Activated CD8-positive, alpha-beta memory T cell treated with anti-CD3 and anti-CD28 coated beads for 1 hour (primary cell): ENCODE measurements around the gene CCDC157.

ENCODE experiments used
- DNase-seq, 2 donors: peaks; one replicate each; pipeline ENCODE4 v3.0.0-alpha.2; 2020; ENCODE audit warnings: low read depth in 1 of 2; ENCODE audit errors: extremely low read depth in 1 of 2

The CCDC157 gene

GRCh38 chr22:30356449-30357235, at the start of gene CCDC157, which contains the start of gene SF3A1:
CCDC157 (plus strand) TSS chr22:30357007; CDS start chr22:30366001, 8,994 bp downstream.
SF3A1 (minus strand) TSS chr22:30356894; CDS start chr22:30356792, 102 bp downstream.
- peak; percentile 60 to 82 for DNase-seq

GRCh38 chr22:30307041-30307574, 49.7 kb upstream of the CCDC157 start:
- DNase-seq, result no peak

- no peak for DNase-seq
These were observed 48.7 kb upstream of the CCDC157 start for GRCh38 chr22:30308093-30308492.

DNA sequence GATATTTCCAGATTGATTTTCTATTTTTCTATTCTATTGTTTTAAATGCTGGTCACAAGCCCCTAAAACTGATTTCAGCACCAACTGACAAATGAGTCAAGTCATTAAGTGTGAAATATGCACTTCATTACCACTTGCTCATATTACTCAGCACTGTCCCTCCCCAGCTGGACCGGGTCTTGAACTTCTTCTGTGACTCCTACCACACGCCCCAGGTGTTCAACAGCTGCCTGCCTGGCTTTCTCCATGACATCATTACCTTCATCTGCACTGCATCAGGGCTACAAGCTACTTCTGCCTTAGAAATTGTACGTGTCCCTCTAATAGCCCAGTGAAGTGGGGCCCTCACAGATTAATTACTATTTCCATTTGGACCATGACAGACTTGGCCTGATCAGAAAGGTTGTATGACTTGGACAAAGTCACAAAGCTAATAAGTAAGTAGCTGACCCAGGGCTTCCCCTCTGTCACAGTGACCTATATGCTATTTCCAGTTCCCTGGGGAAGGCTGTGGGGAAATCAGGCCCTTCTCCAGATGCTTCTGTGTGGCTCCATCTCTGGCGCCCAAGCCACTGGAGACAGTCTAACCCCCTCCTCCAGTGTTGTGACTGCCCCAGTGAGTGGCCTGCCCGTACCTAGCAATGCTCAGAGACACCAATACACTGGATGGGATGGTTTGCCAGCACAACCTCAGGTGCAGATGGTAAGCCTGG, 48.1 kb upstream of the CCDC157 start:
- no peak for DNase-seq

DNA sequence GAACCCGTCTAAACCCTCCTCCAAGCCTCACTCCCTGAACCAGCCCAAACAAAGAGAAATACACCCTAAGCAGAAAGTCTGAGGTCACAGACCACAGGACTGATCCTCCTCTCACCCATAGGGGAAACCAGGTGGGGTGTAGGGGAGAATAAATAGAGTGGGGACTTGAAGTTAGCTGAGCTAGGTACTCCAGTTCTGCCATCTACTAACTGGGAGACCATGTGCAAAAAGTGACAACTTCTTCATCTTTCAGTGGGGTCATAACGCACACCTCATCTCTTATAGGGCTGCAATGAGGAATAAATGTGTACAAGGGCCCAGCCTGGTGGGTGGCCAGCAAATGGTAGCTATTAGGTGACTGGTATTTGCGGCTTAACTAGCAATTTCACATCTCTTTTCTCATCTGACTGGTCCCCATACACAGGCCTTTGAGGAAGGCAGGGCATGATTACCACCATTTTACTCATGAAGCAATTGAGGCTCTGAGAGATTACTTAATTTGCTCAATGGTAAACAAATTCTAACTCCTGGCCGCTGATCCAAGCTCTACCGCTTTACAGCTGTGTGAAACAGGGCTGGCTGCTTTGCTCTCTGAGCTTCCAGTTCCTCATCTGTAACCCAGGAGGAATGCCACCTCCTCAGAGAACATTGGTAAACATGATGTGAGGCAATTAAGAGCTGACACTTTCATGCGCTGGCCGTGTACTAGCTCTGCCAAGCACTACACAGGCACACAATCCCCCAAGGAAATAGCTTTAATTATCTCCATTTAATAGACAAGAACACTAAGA, 46.7 kb upstream of the CCDC157 start:
- no peak for DNase-seq

- no peak for DNase-seq
These were observed 45.7 kb upstream of the CCDC157 start for GRCh38 chr22:30310881-30311771.

DNA sequence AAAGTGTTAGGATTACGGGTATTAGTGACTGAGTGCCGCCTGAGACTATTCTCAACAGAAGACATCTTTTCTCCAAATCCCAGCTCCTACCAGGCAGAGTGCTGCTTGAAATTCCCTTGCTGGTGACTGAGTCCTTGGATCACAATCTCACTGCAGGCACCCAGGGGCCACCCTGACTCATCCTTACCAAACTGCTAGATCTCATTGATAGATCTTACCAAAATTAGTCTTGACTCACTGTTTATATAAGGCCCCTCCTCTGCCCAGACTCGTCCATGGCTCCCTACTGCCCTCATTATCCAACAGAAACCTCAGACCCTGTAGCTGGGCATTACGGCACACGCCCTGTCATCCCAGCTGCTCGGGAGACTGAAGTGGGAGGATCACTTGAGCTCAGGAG, 44.8 kb upstream of the CCDC157 start:
- no peak for DNase-seq

DNA sequence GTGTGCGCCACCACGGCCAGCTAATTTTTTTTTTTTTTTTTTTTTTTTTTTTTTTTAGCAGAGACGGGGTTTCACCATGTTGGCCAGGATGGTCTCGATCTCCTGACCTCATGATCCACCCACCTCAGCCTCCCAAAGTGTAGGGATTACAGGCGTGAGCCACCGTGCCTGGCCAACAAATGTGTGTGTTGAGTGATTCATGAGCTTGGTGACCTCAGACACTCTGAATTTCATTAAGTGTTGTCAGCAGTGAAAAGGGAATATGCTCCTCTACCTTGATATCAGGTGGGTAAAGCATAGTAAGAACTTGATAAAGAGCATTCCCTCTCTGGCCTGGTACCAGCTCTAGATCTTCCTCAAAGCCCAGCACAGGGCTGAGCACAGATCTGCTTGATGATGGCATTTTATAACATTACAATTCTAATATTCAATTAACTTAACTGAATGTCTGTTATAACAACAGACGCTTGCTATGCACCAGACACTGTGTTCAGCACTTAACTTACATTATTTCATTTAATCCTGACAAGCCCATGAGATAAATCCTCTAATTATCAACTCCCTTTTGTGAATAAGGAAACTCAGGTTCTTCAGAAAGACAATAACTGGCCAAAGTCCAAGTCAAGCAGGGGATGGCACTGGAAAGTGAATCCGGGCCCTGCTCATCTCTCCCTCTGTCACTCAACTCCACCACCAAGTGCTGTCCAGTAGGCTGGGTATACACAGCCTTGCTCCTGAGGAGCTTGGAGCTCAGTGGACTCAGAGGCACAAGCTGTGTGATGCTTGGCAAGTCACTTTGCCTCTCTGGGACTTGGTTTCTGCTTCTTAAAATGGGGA, 43.1 kb upstream of the CCDC157 start:
- DNase-seq, result no peak

DNA sequence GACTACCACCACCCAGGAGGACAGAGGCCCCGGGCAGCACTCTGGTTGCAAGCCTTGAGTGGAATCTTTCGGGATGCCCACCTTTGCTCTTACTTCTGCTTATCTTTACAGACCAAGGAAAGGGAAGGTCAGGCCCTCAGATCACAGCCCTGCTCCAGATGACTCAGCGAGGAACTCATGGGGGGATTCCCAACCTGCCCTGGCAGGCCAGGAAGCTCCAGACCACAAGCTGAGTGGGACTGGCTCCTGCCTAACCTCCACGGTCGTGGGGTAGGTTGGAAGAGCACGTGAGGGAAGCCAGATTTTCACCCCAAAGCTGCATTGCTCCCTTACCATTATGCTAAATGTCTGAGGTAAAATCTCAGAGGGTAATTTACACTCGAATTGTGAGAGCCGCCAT, 41.9 kb upstream of the CCDC157 start:
- DNase-seq, result peak in 1 of 2 donors; percentile 25

GRCh38 chr22:30315962-30316576, 40.7 kb upstream of the CCDC157 start:
- DNase-seq, result no peak

GRCh38 chr22:30317778-30318177, 39.0 kb upstream of the CCDC157 start:
- no peak for DNase-seq

DNA sequence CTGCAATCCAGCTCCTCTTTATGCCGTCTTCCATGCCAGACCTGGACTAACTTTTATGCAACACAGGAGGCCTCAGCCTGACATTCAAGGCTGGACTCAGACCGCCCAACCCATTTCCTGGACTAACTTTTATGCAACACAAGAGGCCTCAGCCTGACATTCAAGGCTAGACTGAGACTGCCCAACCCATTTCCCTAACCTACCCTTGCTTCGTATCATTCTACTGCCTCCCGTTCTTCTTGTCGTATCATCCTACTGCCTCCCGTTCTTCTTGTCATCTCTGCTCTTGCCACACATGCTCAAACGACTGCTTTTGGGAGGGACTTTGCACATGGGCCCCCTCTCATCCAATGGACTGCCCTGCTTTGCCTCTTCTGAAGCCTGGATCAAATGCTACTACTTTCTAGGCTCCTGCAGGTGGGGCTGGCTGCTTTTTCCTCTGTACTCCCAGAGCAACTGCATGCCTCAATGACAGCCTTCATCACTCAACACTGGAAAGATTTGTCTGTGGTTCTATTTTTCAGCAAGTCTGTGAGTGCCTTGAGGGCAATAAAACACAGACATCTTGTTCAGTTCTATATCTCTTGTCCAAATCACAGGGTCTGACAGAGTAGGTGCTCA, 37.9 kb upstream of the CCDC157 start:
- DNase-seq, result no peak

DNA sequence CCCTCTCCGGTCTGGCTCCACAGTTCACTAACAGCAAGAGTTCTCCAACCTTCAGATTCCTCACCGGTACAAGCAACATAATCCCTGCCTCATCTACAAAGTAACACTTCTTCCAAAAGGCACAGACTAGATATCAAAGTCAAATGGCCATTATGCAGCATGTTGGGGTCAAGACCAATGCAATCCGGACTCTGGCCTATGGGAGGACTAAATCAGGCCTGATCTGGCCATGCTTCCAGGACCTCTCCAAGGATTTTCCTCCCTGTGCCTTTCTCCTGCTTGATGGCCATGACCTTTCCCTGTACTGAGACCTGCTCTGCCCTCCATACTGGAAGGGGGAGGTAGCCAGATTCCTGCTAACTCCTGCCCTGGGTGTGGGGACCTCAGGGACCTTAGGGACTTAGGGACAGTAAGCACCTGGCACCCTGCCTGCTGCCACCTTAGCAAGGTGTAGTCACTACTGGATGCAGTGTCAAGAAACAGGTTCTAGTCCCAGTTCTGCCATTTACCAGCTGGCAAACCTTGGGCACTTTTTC, 36.7 kb upstream of the CCDC157 start:
- DNase-seq, result no peak

DNA sequence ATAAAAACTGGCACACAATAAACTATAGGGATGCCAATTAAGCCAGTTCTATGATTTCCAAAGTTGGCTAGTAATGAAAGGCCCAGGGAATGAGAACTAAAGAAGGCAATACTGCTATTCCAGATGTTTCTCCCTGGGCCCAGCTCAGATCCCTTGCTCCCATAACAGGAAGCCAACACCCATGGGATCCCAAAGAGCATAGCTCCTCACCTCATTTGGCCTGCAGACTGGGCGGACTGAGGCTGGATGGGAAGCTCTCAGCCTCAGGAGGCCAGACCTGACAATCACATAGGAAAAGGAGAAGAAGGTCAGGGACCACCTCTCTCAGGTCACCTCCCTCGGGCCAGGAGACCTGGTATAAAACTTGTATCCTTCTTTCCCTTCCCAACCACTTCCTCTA, 35.3 kb upstream of the CCDC157 start:
- DNase-seq, result no peak

DNA sequence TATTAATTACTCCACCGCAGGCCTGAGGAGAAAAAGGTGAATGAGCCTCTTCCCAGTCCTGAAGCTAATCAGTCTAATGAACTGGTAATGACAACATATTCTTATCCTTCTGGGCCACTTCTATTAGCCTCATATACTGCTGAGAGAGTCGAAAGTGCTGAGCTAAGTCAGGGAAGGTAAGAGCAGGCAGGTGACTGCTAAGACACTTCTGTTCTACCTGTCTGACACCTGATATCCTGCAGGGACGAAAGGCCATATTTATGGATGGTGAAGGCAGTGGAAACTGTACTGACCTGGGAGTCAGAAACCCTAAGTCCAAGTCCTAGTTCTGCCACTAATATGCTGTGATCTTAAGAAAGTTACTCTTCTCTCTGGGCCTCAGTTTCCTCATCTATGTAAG, 33.6 kb upstream of the CCDC157 start:
- no peak for DNase-seq

DNA sequence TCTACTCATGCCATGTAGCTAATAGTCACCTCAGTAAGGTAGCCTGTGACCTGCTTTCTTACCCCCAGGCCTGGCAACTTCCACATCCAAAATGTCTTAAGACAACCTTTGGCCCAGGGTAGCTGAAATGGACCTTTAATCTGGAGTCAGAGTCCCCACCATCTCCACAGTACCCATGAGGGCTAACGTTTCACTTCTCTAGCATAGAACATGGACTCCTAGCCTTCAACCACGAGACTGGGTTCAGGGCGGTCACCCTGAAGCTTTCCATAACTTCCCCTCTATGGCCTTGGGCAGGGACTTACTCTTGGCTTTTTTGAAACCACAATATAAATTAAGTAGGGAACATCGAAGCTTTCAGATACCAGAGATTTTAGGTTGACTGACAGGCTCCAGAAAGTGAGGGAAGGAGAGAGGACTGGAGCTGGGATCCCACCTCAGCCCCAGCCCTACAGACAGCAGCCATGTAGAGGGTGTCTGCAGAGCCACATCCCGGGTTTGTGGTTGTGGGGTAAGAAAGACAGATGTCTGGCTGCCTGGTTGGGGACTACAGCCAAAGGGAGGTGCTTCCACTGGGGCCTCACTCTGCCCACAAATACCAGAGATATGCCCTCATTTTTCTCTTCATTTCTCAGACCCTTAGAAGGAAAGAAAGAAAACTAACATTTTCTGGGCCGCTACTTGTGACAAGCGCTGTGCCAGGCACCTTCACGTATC, 32.6 kb upstream of the CCDC157 start:
- DNase-seq, result peak in 1 of 2 donors; percentile 17

DNA sequence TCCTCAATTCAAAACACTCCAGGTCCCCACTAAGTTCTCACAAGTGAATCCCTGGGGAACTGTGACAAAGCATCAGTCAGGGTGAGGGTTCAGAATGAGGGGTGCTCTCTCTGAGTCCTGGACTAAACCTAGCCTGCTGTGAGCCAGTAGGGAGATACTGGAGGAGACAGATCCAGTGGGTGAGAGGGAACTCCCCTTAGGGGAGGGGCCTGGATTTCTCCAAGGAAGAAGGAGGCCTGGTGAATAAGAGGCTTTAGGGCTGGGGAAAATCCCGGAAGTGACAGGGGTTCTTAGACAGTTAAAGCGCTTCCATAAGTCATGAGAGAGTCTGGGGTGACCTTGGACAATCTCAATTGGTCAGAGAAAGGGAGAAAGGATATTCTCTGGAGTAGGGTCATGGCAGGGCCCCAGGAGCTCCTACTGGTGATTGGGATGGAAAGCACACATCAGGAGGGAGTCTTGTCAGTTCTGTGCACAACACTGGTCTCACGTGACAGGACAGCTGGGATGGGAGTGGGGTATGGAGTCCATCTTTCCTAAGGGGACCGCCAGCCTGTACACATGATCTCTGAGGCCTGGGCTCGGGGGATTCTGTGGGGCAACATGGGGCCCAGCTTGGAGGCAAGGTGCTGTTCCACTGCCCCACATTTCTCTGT, 31.6 kb upstream of the CCDC157 start:
- DNase-seq, result no peak
